Neuron (in vitro differentiated cells): ENCODE results near the gene MISP.
"Not testable (repeated sequence)": the region's sequence is repeated elsewhere in the genome, so short reads cannot be mapped to it uniquely, and the experiment has no call there.

Experiments
- H2AFZ ChIP-seq: one replicate; pipeline ENCODE4 v1.6.1; 2013; ENCODE audit warnings: low read depth, mild to moderate bottlenecking, inconsistent platforms, low read length, moderate library complexity
- H3K27me3 ChIP-seq: one replicate; pipeline ENCODE4 v1.6.1; 2013; ENCODE audit warnings: low read length; ENCODE audit not compliant: insufficient read depth
- H3K36me3 ChIP-seq: one replicate; pipeline ENCODE4 v1.6.1; 2013; ENCODE audit warnings: low read length; ENCODE audit not compliant: insufficient read depth
- H3K4me1 ChIP-seq: one replicate; pipeline ENCODE4 v1.6.1; 2013; ENCODE audit warnings: low read length; ENCODE audit not compliant: insufficient read depth
- H3K4me3 ChIP-seq: 2 replicates; pipeline ENCODE4 v1.5.1; 2013; ENCODE audit warnings: mild to moderate bottlenecking, low read length, moderate library complexity
- H3K9me3 ChIP-seq: one replicate; pipeline ENCODE4 v1.6.1; 2013; ENCODE audit warnings: low read length

MISP gene

DNA sequence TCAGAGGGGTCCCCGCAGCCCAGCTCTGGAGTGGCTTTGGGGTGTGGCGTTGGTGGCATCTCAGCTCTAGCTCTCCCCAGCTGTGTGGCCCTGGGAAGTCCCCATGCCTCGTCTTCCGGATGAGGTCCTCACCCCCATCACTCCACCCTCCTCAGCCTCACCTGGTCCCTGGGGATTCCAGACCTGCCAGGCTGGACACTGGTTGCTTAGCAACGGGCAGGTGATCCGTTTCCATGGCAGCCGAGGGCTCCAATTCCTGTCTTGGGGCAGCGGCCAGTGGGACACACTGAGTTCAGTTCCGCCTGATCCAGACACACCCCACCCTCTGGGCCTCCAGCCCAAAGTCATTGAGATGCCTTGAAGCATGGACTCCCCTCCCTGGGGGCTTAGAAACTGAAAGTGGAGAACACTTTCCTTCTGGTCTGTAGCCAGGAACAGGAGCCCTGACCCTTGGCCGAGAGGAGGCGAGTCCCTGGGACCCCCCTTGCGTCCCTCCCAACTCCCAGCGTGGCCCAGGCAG is 7.7 kb upstream of the MISP start:
- Histone ChIP-seq H2AFZ (no peak overlapping the region), H3K27me3 (no peaks in the 10 kb centered on the region), H3K9me3 (peaks cover 24% of the 10 kb centered on the region), H3K4me1 (no peaks in the 10 kb centered on the region), H3K36me3 (peaks cover 14% of the 10 kb centered on the region), H3K4me3 (no peak overlapping the region)

GRCh38 chr19:745138-745537 is 5.8 kb upstream of the MISP start:
- not testable (repeated sequence) for H2AFZ ChIP-seq, H3K4me3 ChIP-seq, H3K27me3 ChIP-seq, H3K4me1 ChIP-seq
- H3K36me3 ChIP-seq: peaks cover 14% of the 10 kb centered on the region
- peaks cover 24% of the 10 kb centered on the region for H3K9me3 ChIP-seq

GRCh38 chr19:746208-746819 is 4.6 kb upstream of the MISP start:
- no peaks in the 10 kb centered on the region for H3K27me3 ChIP-seq
- peaks cover 24% of the 10 kb centered on the region for H3K9me3 ChIP-seq

DNA sequence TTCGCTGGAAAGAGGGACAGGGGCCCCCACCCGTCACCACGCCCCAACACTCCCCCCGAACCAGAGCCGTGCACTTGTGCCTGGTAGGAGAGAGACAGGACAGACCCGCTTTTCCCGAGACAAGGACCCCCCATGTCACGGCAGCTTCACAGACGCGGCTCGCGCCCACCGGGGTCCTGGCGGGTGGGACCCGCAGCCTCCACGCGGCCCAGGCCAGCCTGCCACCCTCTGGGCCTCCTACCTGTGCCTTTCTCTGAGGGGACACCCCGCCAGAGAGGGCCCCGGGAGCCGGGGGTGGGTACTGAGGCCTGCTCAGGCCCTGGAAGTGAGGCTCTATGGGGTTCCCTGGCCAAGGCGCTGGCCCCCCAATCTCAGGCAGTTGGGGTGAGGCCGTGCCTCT is 4.0 kb upstream of the MISP start:
- Histone ChIP-seq H2AFZ (no peak overlapping the region), H3K4me3 (no peak overlapping the region), H3K4me1 (no peaks in the 10 kb centered on the region), H3K27me3 (no peaks in the 10 kb centered on the region), H3K9me3 (peaks cover 22% of the 10 kb centered on the region), H3K36me3 (peaks cover 14% of the 10 kb centered on the region)

More at GRCh38 chr19:746208-746819, 4.6 kb upstream of the MISP start:
- H2AFZ ChIP-seq: no peak overlapping the region
- H3K4me3 ChIP-seq: no peak overlapping the region
- H3K4me1 ChIP-seq: no peaks in the 10 kb centered on the region
- H3K36me3 ChIP-seq: peaks cover 14% of the 10 kb centered on the region

GRCh38 chr19:747432-748273 is 3.3 kb upstream of the MISP start:
- Histone ChIP-seq H3K9me3 (peaks cover 21% of the 10 kb centered on the region), H2AFZ (no peak overlapping the region), H3K4me3 (no peak overlapping the region), H3K36me3 (peaks cover 14% of the 10 kb centered on the region), H3K4me1 (no peaks in the 10 kb centered on the region), H3K27me3 (no peaks in the 10 kb centered on the region)

GRCh38 chr19:748274-748598 is 2.7 kb upstream of the MISP start:
- Histone ChIP-seq H3K4me3 (no peak overlapping the region), H3K4me1 (peaks cover 3% of the 10 kb centered on the region), H3K27me3 (no peaks in the 10 kb centered on the region), H3K36me3 (peaks cover 14% of the 10 kb centered on the region), H3K9me3 (peaks cover 21% of the 10 kb centered on the region), H2AFZ (no peak overlapping the region)

GRCh38 chr19:749811-750210 is 1.1 kb upstream of the MISP start:
- Histone ChIP-seq H2AFZ (no peak overlapping the region), H3K4me3 (no peak overlapping the region), H3K27me3 (no peaks in the 10 kb centered on the region), H3K9me3 (peaks cover 21% of the 10 kb centered on the region), H3K4me1 (peaks cover 3% of the 10 kb centered on the region), H3K36me3 (peaks cover 14% of the 10 kb centered on the region)

DNA sequence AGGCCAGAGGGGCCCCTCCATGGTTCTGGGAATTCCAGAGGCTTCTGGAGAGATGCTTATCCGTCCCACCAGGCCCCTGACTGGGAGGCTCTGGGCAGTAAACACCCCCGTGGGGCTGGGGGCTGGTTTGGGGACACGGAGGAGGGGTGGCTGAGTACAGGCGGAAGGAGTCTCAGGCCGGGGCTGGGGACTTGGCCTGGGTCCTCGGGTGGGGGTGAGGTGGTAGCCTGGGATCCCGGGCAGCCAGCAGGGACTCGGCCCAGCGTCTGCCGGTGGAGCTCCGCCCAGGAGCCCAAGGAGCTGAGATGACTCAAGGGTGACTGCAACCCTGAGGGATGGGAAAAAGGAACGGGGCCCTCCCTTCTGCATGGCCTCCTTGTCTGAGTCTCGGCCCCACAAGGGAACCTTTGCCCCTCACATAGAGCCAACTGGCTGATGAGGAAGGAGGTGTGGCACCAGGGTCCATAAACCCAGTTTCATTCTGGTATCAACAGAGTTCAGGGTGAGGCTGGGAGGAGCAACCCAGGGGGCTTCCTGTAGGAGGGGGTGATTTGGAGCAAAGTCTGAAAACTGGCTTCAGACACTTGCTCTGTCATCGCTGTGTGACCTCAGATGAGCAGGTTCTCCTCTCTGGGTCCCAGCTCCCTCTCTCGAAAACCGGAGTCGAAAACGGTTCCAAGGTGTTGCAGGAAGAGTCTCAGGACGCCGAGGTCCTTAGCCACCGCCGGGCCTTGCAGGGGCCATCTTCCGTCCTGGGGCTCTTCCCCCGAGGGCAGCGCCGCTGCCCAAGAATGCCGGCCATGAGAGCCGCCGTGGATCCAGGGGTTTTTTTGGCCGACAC is 809 bp downstream of the MISP start:
- Histone ChIP-seq H3K4me3 (no peak overlapping the region), H3K4me1 (peaks cover 3% of the 10 kb centered on the region), H3K27me3 (no peaks in the 10 kb centered on the region), H3K36me3 (peaks cover 8% of the 10 kb centered on the region), H3K9me3 (peaks cover 16% of the 10 kb centered on the region), H2AFZ (no peak overlapping the region)

DNA sequence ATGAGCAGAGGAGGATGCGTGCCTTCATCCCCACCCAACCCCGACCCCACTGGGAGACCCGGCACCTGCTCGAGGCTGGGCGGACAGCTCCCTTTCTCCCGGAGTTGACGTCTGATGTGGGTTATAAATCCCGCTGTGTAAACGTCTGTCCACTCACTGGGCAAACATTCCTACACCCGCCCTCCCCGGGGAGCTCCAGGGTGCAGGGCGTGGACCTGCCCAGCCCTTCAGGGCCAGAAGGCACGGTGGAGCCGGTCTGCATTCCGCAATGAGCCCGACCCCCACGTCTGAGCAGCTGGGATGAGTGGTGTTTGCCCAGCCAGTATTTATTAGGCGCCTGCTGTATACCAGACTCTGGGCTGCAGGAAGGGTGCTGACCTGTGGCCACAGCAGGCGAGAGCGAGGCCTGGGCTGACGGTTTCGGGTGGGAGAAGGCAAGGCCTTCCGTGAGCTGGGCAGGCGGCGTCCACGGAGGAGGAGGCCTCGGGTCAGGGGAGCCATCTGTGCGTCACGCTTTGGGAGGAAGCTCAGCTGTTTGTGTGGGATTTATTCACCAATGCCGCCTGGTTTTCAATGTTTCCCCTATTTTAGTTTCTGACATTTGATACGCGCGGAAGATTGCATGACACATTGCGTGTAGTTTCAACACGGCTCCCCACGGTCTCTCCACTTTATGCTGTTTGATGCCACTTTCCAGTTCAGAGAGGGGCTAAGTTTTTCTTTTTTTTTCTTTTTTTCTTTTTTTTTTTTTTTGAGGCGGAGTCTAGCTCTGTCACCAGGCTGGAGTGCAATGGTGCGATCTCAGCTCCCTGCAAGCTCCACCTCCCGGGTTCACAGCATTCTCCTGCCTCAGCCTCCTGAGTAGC is 2.0 kb downstream of the MISP start:
- Histone ChIP-seq H3K4me3 (no peak overlapping the region), H3K27me3 (no peaks in the 10 kb centered on the region), H3K36me3 (peaks cover 2% of the 10 kb centered on the region), H2AFZ (no peak overlapping the region), H3K9me3 (peaks cover 8% of the 10 kb centered on the region), H3K4me1 (peaks cover 3% of the 10 kb centered on the region)

- no peak overlapping the region for H2AFZ ChIP-seq
- peaks cover 14% of the 10 kb centered on the region for H3K9me3 ChIP-seq
- no peak overlapping the region for H3K4me3 ChIP-seq
- no peaks in the 10 kb centered on the region for H3K36me3 ChIP-seq
- no peaks in the 10 kb centered on the region for H3K27me3 ChIP-seq
- peaks cover 3% of the 10 kb centered on the region for H3K4me1 ChIP-seq
Measured at GRCh38 chr19:754530-754929, 3.6 kb downstream of the MISP start.

GRCh38 chr19:755063-755462 is 4.2 kb downstream of the MISP start:
- H3K36me3 ChIP-seq: no peaks in the 10 kb centered on the region
- H3K27me3 ChIP-seq: no peaks in the 10 kb centered on the region
- H3K4me3 ChIP-seq: no peak overlapping the region
- H2AFZ ChIP-seq: no peak overlapping the region
- H3K4me1 ChIP-seq: peaks cover 3% of the 10 kb centered on the region
- peaks cover 14% of the 10 kb centered on the region for H3K9me3 ChIP-seq

- H3K27me3 ChIP-seq: no peaks in the 10 kb centered on the region
- H3K36me3 ChIP-seq: no peaks in the 10 kb centered on the region
- H2AFZ ChIP-seq: no peak overlapping the region
- peaks cover 3% of the 10 kb centered on the region for H3K4me1 ChIP-seq
- peaks cover 14% of the 10 kb centered on the region for H3K9me3 ChIP-seq
- H3K4me3 ChIP-seq: no peak overlapping the region
Measured at GRCh38 chr19:756236-756635, 5.3 kb downstream of the MISP start.
